AG04450 (cell line): Measurements from ENCODE around the gene DNAJC5G. TPM values are rescaled to one million over a fixed set of nuclear protein-coding genes. Genes with fewer than 3 reads are reported as not detected.
"Not testable (repeated sequence)": the region's sequence is repeated elsewhere in the genome, so short reads cannot be mapped to it uniquely, and the experiment has no call there.

Experiments
- CTCF ChIA-PET: fragments of 300-600, 350-600 bp; formaldehyde crosslinking; extraction: SDS; loops from one replicate; lab custom pipeline; 2022; ENCODE audit warnings: antibody characterized with exemption, inconsistent platforms; lab: Charles Lee
- POLR2A ChIA-PET: fragments of 350-600 bp; formaldehyde crosslinking; extraction: SDS; loops from one replicate; lab custom pipeline; 2021; ENCODE audit warnings: antibody characterized with exemption, inconsistent platforms; lab: Yijun Ruan, JAX
- DNase-seq: peaks from one replicate; pipeline ENCODE4 v3.0.0-alpha.2; 2011; ENCODE audit warnings: low read depth, low spot score
- H3K27ac ChIP-seq: one replicate; pipeline ENCODE4 v1.5.1; 2012; ENCODE audit warnings: low read depth, low read length, control low read depth
- H3K27me3 ChIP-seq: one replicate; pipeline ENCODE4 v1.6.0; 2012; ENCODE audit warnings: low read length; ENCODE audit not compliant: control insufficient read depth, insufficient read depth
- H3K4me3 ChIP-seq: 2 replicates; pipeline ENCODE4 v1.5.1; 2011; ENCODE audit warnings: mild to moderate bottlenecking, low read depth, low read length, control low read depth
- H3K9me3 ChIP-seq: 2 replicates; pipeline ENCODE4 v1.5.1; 2012; ENCODE audit warnings: low read length; ENCODE audit not compliant: control insufficient read depth, insufficient read depth
- CTCF ChIP-seq: IDR thresholded peaks from 2 replicates; pipeline ENCODE4 v1.5.1; 2011; ENCODE audit warnings: low read depth, low read length, control low read depth, inconsistent platforms
- polyA plus RNA-seq: library from polyadenylated mRNA; depleted of rRNA; stranded (reverse); fragments of >200 nt; gene quantifications from 2 replicates; pipeline ENCODE4 v1.2.3, GENCODE V29; 2011

Gene DNAJC5G
- polyA plus RNA-seq, 1 experiment = not detected

DNA sequence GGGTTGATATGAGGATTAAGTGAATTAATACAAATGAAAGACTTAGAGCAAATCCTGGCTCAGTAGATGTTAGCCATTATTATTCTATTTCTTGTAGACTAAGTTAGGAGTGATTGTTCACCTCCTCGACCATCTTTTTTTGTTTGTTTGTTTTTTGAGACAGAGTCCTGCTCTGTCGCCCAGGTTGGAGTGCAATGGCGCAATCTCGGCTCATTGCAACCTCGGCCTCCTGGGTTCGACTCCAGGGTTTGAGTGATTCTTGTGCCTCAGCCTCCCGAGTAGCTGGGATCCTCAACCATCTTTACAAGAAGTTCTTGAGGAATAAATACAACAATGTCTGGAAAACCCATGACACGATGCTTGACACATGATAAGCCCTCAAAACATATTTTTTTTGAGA lies 19.7 kb downstream of the DNAJC5G start:
- Histone ChIP-seq H3K27ac (no peak overlapping the region), H3K4me3 (no peak overlapping the region), H3K27me3 (peaks cover 16% of the 10 kb centered on the region), H3K9me3 (no peaks in the 10 kb centered on the region)
- ChIA-PET POLR2A (no interaction called here), CTCF (interaction anchor here (0.7 to 4.8 kb wide), 2 partner anchors 16 to 27 kb away, joined by 8 to 43 read pairs; no protein-coding TSS in a partner anchor)
- no peak for DNase-seq
- TF ChIP-seq CTCF = no peak

GRCh38 chr2:27296481-27296880 lies 21.2 kb downstream of the DNAJC5G start:
- TF ChIP-seq CTCF = no peak
- Histone ChIP-seq H3K27me3 (peaks cover 11% of the 10 kb centered on the region), H3K9me3 (no peaks in the 10 kb centered on the region), H3K4me3 (no peak overlapping the region), H3K27ac (no peak overlapping the region)
- ChIA-PET CTCF (interaction anchor here (1.6 to 2.4 kb wide), 2 partner anchors 17 to 31 kb away, joined by 4 to 11 read pairs; no protein-coding TSS in a partner anchor), POLR2A (no interaction called here)
- DNase-seq = no peak

DNA sequence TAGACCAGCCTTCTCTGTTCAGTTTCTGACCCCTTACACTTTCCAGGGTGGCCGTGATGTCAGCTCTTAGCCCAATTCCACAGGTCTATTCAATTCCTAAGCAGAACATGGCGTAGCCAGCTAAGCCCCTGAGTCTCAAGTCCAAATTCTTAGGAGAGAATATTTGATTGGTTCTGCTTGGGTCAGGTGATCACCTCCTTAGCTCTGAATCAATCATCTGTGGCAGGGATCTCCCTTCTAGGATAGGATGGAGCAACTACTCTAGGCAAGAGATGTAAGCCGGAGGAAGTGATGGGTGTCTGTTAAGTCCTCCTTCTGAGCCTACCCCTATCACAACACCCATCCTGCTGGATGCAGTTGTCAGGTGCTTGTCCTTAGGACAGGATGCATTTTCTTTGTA lies 22.0 kb downstream of the DNAJC5G start:
- Histone ChIP-seq H3K4me3 (no peak overlapping the region), H3K27me3 (peaks cover 7% of the 10 kb centered on the region), H3K27ac (no peak overlapping the region), H3K9me3 (no peaks in the 10 kb centered on the region)
- DNase-seq = no peak
- ChIA-PET POLR2A (interaction anchor here (0.7 kb wide), 1 partner anchor 492 kb away, joined by 3 read pairs; no protein-coding TSS in a partner anchor), CTCF (interaction anchor here (0.9 to 2.4 kb wide), 3 partner anchors 17 to 200 kb away, joined by 3 to 11 read pairs (median 4); no protein-coding TSS in a partner anchor)
- TF ChIP-seq CTCF = no peak

- DNase-seq = no peak
- ChIA-PET CTCF (interaction anchor here (7.5 kb wide), 1 partner anchor 17 kb away, joined by 87 read pairs; the partner anchor contains the start of gene TRIM54), POLR2A (no interaction called here)
- TF ChIP-seq CTCF = no peak
- H3K9me3 ChIP-seq = no peaks in the 10 kb centered on the region
- H3K27ac ChIP-seq = no peak overlapping the region
- H3K27me3 ChIP-seq = peaks cover 7% of the 10 kb centered on the region
- H3K4me3 ChIP-seq = no peak overlapping the region
Measured at GRCh38 chr2:27298391-27299080, 23.3 kb downstream of the DNAJC5G start.

GRCh38 chr2:27300606-27301005 lies 25.4 kb downstream of the DNAJC5G start:
- CTCF ChIA-PET = interaction anchor here (1.1 to 7.5 kb wide), 2 partner anchors 19 to 35 kb away, joined by 6 to 87 read pairs; partner anchors contain the start of gene TRIM54

More at GRCh38 chr2:27300606-27301005, 25.4 kb downstream of the DNAJC5G start:
- H3K27ac ChIP-seq, H3K9me3 ChIP-seq, DNase-seq, H3K4me3 ChIP-seq, POLR2A ChIA-PET: not testable (repeated sequence)
- H3K27me3 ChIP-seq = peaks cover 16% of the 10 kb centered on the region
